ENCODE results near the gene RUBCN. TPM values are rescaled to one million over a fixed set of nuclear protein-coding genes. Genes with fewer than 3 reads are reported as not detected.

RUBCN gene
- total and polyA plus RNA-seq, 2 donors from 2014 or later = 4.4 to 31.5 TPM

DNA sequence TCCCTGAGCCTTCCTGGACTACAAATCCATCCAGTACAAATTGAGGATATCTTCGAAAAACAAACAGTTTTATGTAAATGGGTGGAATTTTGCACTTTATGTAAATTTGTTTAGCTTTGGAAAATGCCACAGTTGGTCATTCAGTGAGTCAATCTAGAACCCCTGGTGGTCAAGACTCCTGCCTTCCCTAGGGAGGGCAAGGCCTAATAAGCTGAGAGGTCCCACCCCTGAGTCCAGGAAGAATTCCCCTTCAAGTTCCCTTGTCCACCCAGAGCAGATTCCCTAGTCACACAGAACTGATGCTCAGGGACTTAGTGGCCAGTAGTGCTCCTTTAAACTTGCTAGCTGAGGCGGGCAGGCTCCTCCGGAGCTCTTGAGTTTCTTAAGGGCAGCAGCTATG, 6.1 kb upstream of the RUBCN start:
- no peaks in the 10 kb centered on the region for H3K4me1 ChIP-seq (ENCODE audit: control insufficient read depth in 2 of 3, insufficient read depth in 2 of 3, low read depth in 1 of 3, low read length in 3 of 3)
- H3K27ac ChIP-seq (ENCODE audit: low read depth in 2 of 2, low read length in 2 of 2) = no peak overlapping the region
- FAIRE-seq (no peak), DNase-seq (no peak)
- no peaks in the 10 kb centered on the region for H3K36me3 ChIP-seq (ENCODE audit: control insufficient read depth in 2 of 3, insufficient read depth in 3 of 3, low read length in 3 of 3)
- no peaks in the 10 kb centered on the region for H3K9me3 ChIP-seq (ENCODE audit: control insufficient read depth in 2 of 3, insufficient read depth in 1 of 3, low read length in 3 of 3)
- no peak overlapping the region for H3K4me3 ChIP-seq (ENCODE audit: low read length in 3 of 3)
- TF ChIP-seq, protein P1, sequence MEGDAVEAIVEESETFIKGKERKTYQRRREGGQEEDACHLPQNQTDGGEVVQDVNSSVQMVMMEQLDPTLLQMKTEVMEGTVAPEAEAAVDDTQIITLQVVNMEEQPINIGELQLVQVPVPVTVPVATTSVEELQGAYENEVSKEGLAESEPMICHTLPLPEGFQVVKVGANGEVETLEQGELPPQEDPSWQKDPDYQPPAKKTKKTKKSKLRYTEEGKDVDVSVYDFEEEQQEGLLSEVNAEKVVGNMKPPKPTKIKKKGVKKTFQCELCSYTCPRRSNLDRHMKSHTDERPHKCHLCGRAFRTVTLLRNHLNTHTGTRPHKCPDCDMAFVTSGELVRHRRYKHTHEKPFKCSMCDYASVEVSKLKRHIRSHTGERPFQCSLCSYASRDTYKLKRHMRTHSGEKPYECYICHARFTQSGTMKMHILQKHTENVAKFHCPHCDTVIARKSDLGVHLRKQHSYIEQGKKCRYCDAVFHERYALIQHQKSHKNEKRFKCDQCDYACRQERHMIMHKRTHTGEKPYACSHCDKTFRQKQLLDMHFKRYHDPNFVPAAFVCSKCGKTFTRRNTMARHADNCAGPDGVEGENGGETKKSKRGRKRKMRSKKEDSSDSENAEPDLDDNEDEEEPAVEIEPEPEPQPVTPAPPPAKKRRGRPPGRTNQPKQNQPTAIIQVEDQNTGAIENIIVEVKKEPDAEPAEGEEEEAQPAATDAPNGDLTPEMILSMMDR (IDR thresholded peaks at IDR 0.05; ENCODE audit: borderline replicate concordance, extremely low read depth, insufficient read depth) = no peak
- no peak overlapping the region for H3K9ac ChIP-seq (ENCODE audit: low read length in 3 of 3)
- intact Hi-C loops (cut with DNase I) = no loop called here
- H3K27me3 ChIP-seq (ENCODE audit: control insufficient read depth, insufficient read depth, low read length) = no peaks in the 10 kb centered on the region

DNA sequence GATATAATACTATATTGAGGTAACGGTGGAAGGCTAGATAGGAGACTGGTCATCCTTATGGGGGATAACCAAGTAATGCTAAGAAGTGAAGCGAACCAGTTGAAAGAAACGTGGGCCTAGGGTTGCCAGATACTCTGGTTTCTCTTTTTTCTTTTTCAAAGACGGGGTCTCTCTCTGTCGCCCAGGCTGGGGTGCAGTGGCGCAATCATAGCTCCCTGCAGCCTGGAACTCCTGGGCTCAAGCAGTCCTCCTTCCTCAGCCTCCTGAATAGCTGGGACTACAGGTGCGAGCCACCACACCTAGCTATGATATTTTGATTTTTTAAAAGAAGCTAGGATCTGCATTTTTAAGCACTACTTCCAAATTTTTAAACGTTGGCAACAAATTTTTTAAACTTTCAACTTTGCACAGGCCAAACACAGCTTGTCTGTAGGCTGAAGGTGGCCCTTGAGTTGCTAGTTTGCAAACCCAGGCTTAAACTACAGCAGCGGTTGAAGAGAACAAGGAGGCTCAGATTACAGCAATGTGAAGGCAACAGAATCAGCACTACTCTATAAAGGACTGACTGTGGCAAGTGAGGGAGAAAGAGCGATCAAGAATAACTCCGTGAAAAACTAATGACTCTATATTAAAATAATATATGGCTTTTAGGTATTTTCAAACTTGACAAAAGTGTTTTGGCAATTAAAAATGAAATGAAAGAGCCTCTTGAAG, 1.2 kb upstream of the RUBCN start:
- no peak for FAIRE-seq
- Histone ChIP-seq H3K27me3 (ENCODE audit: control insufficient read depth, insufficient read depth, low read length) (no peaks in the 10 kb centered on the region), H3K9ac (ENCODE audit: low read length in 3 of 3) (peak overlapping the region in 1 of 3 donors; percentile 55), H3K9me3 (ENCODE audit: control insufficient read depth in 2 of 3, insufficient read depth in 1 of 3, low read length in 3 of 3) (no peaks in the 10 kb centered on the region), H3K27ac (ENCODE audit: low read depth in 2 of 2, low read length in 2 of 2) (no peak overlapping the region), H3K36me3 (ENCODE audit: control insufficient read depth in 2 of 3, insufficient read depth in 3 of 3, low read length in 3 of 3) (no peaks in the 10 kb centered on the region), H3K4me3 (ENCODE audit: low read length in 3 of 3) (peak overlapping the region; percentile 75 to 83 (median 82)), H3K4me1 (ENCODE audit: control insufficient read depth in 2 of 3, insufficient read depth in 2 of 3, low read depth in 1 of 3, low read length in 3 of 3) (peaks cover 0 to 9% (median 0%) of the 10 kb centered on the region in 3 donors)
- TF ChIP-seq, protein P1 (IDR thresholded peaks at IDR 0.05; ENCODE audit: borderline replicate concordance, extremely low read depth, insufficient read depth) = no peak
- no peak for DNase-seq
- intact Hi-C loops (cut with DNase I) = no loop called here

DNA sequence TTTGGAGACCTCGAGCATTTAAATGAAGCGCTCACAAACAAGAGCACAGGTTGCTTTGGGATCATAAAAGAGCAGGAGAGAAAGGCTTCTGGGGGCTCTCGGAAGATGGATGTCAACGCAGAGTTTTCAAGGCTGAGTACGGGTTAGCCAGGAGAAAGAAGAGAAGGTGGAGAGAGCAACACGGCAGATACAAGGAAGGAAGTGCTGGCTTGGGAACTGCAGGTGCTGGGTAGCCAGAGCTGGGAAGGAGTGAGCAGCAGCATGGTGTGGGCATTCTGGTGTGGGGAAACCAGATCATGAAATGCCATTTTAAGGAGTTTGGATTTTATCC, 580 bp upstream of the RUBCN start:
- no peak for FAIRE-seq
- H3K27me3 ChIP-seq (ENCODE audit: control insufficient read depth, insufficient read depth, low read length) = no peaks in the 10 kb centered on the region
- H3K9me3 ChIP-seq (ENCODE audit: control insufficient read depth in 2 of 3, insufficient read depth in 1 of 3, low read length in 3 of 3) = no peaks in the 10 kb centered on the region
- no peak for DNase-seq
- peak overlapping the region; percentile 75 to 83 (median 82) for H3K4me3 ChIP-seq (ENCODE audit: low read length in 3 of 3)
- intact Hi-C loops (cut with DNase I) = no loop called here
- peak overlapping the region; percentile 20 to 78 for H3K27ac ChIP-seq (ENCODE audit: low read depth in 2 of 2, low read length in 2 of 2)
- TF ChIP-seq, protein P1 (IDR thresholded peaks at IDR 0.05; ENCODE audit: borderline replicate concordance, extremely low read depth, insufficient read depth) = no peak
- H3K4me1 ChIP-seq (ENCODE audit: control insufficient read depth in 2 of 3, insufficient read depth in 2 of 3, low read depth in 1 of 3, low read length in 3 of 3) = peaks cover 0 to 9% (median 0%) of the 10 kb centered on the region in 3 donors
- peak overlapping the region; percentile 55 to 86 (median 82) for H3K9ac ChIP-seq (ENCODE audit: low read length in 3 of 3)
- no peaks in the 10 kb centered on the region for H3K36me3 ChIP-seq (ENCODE audit: control insufficient read depth in 2 of 3, insufficient read depth in 3 of 3, low read length in 3 of 3)

All from kidney (tissue), 14 donors.